C1 segment of cervical spinal cord (tissue), 14 donors: ENCODE data around the gene RTTN.
"Not testable (repeated sequence)": the region's sequence is repeated elsewhere in the genome, so short reads cannot be mapped to it uniquely, and the experiment has no call there.

Source experiments
- DNase-seq, 14 donors: peaks; one replicate each; lab custom pipeline; 2025; lab: John Stamatoyannopoulos, UW

Gene RTTN

GRCh38 chr18:69981948-69982347, 223.5 kb downstream of the RTTN start:
- no peak for DNase-seq

GRCh38 chr18:69980982-69981804, 224.3 kb downstream of the RTTN start:
- DNase-seq, result no peak

- no peak for DNase-seq
Measured at GRCh38 chr18:69980509-69980908, 225.0 kb downstream of the RTTN start.

GRCh38 chr18:69978732-69979715, 226.5 kb downstream of the RTTN start:
- DNase-seq, result no peak

GRCh38 chr18:69975294-69975693, 230.2 kb downstream of the RTTN start:
- DNase-seq, result not testable (repeated sequence)

GRCh38 chr18:69974365-69974764, 231.1 kb downstream of the RTTN start:
- DNase-seq, result no peak

- DNase-seq, result no peak
Measured at GRCh38 chr18:69969491-69969890, 236.0 kb downstream of the RTTN start.

- DNase-seq, result no peak
Measured at GRCh38 chr18:69968039-69968438, 237.4 kb downstream of the RTTN start.

- DNase-seq, result no peak
Measured at GRCh38 chr18:69963196-69963595, 242.3 kb downstream of the RTTN start.

GRCh38 chr18:69961718-69962117, 243.8 kb downstream of the RTTN start:
- DNase-seq, result no peak

- DNase-seq, result no peak
Measured at GRCh38 chr18:69958422-69958821, 247.1 kb downstream of the RTTN start.

- no peak for DNase-seq
Measured at GRCh38 chr18:69957747-69958146, 247.7 kb downstream of the RTTN start.

GRCh38 chr18:69956665-69957620, 248.5 kb downstream of the RTTN start:
- no peak for DNase-seq

GRCh38 chr18:69956057-69956456, 249.4 kb downstream of the RTTN start:
- DNase-seq, result no peak

- no peak for DNase-seq
Measured at GRCh38 chr18:69954719-69955480, 250.6 kb downstream of the RTTN start.

GRCh38 chr18:69953191-69953590, 252.3 kb downstream of the RTTN start:
- no peak for DNase-seq
